NT2/D1 (cell line): ENCODE results near the gene AMPD2.

Source experiments
- SUZ12 ChIP-seq: IDR thresholded peaks from 2 replicates; pipeline ENCODE4 v1.6.1; 2011; ENCODE audit not compliant: insufficient read length, insufficient read depth; ENCODE audit errors: extremely low read depth
- YY1 ChIP-seq: IDR thresholded peaks from 2 replicates; pipeline ENCODE4 v1.6.1; 2011; ENCODE audit not compliant: insufficient read length, insufficient read depth
- ZNF274 ChIP-seq: IDR thresholded peaks from 2 replicates; pipeline ENCODE4 v1.6.1; 2011; ENCODE audit warnings: mild to moderate bottlenecking, low read depth, low read length

GRCh38 chr1:109573785-109574184, 45.9 kb upstream of the AMPD2 start:
- no peak for TF ChIP-seq ZNF274
- no peak for TF ChIP-seq SUZ12
- no peak for TF ChIP-seq YY1
